GM21723 (cell line): Measurements from ENCODE around the gene PCSK6.
"Not testable (repeated sequence)": the region's sequence is repeated elsewhere in the genome, so short reads cannot be mapped to it uniquely, and the experiment has no call there.

Experiments used
- ATAC-seq: cut with Tn5 transposase; IDR thresholded peaks from one replicate; pipeline ENCODE4 v1.9.1; 2021; ENCODE audit warnings: mild to moderate bottlenecking, moderate library complexity; ENCODE audit not compliant: unreplicated experiment

The PCSK6 gene

GRCh38 chr15:101463696-101464095, 25.8 kb downstream of the PCSK6 start:
- not testable (repeated sequence) for ATAC-seq

- no peak for ATAC-seq
Measured at GRCh38 chr15:101463270-101463669, 26.2 kb downstream of the PCSK6 start.

GRCh38 chr15:101461097-101461496, 28.4 kb downstream of the PCSK6 start:
- ATAC-seq, result no peak

- ATAC-seq, result no peak
Measured at GRCh38 chr15:101459579-101460300, 29.8 kb downstream of the PCSK6 start.

GRCh38 chr15:101458908-101459578, 30.5 kb downstream of the PCSK6 start:
- no peak for ATAC-seq

- ATAC-seq, result no peak
Measured at GRCh38 chr15:101458158-101458900, 31.2 kb downstream of the PCSK6 start.

GRCh38 chr15:101457696-101458095, 31.8 kb downstream of the PCSK6 start:
- ATAC-seq, result no peak

- no peak for ATAC-seq
Measured at GRCh38 chr15:101456057-101456739, 33.3 kb downstream of the PCSK6 start.

- ATAC-seq, result no peak
Measured at GRCh38 chr15:101455291-101456025, 34.0 kb downstream of the PCSK6 start.

- ATAC-seq, result not testable (repeated sequence)
Measured at GRCh38 chr15:101454781-101455180, 34.7 kb downstream of the PCSK6 start.

GRCh38 chr15:101454365-101454764, 35.1 kb downstream of the PCSK6 start:
- ATAC-seq, result no peak

- no peak for ATAC-seq
Measured at GRCh38 chr15:101453123-101454120, 36.1 kb downstream of the PCSK6 start.

GRCh38 chr15:101452572-101452971, 36.9 kb downstream of the PCSK6 start:
- no peak for ATAC-seq

- no peak for ATAC-seq
Measured at GRCh38 chr15:101451846-101452245, 37.7 kb downstream of the PCSK6 start.

GRCh38 chr15:101451266-101451799, 38.2 kb downstream of the PCSK6 start:
- ATAC-seq, result no peak

- no peak for ATAC-seq
Measured at GRCh38 chr15:101450403-101451265, 38.9 kb downstream of the PCSK6 start.

- no peak for ATAC-seq
Measured at GRCh38 chr15:101449471-101450402, 39.8 kb downstream of the PCSK6 start.
